SU-DHL-6 (cell line): ENCODE measurements around the gene PARP8.

Experiments
- H2AFZ ChIP-seq: fragments of 200-600 bp; sonication (generic); 2 replicates; pipeline ENCODE4 v1.6.1; 2014; ENCODE audit warnings: low read depth, mild to moderate bottlenecking, moderate library complexity, mixed read lengths, antibody characterized with exemption, low read length; ENCODE audit not compliant: severe bottlenecking
- H3F3A ChIP-seq: fragments of 200-600 bp; shearing (Covaris generic); 2 replicates; pipeline ENCODE4 v1.6.0; 2016; ENCODE audit warnings: antibody characterized with exemption, mild to moderate bottlenecking; ENCODE audit not compliant: insufficient read depth
- H3K27ac ChIP-seq: fragments of 200-600 bp; sonication (generic); 2 replicates; pipeline ENCODE4 v1.5.1; 2016; ENCODE audit warnings: low read depth, mild to moderate bottlenecking, low read length, moderate library complexity, mixed read lengths
- H3K27me3 ChIP-seq: fragments of 200-600 bp; sonication (generic), shearing (Covaris generic); 2 replicates; pipeline ENCODE4 v1.6.0; 2014; ENCODE audit warnings: mild to moderate bottlenecking, low read length
- H3K36me3 ChIP-seq: fragments of 200-600 bp; sonication (generic); 2 replicates; pipeline ENCODE4 v1.6.1; 2014; ENCODE audit warnings: mild to moderate bottlenecking, low read length, mixed read lengths
- H3K4me2 ChIP-seq: fragments of 300-600, 200-600 bp; shearing (Covaris generic), sonication (generic); 2 replicates; pipeline ENCODE4 v1.6.0; 2014; ENCODE audit warnings: low read length, low read depth, mild to moderate bottlenecking; ENCODE audit not compliant: poor library complexity, severe bottlenecking
- H3K4me3 ChIP-seq: fragments of 200-600 bp; sonication (generic); 2 replicates; pipeline ENCODE4 v1.5.1; 2014; ENCODE audit warnings: antibody characterized with exemption, low read length, mild to moderate bottlenecking, mixed read lengths; ENCODE audit not compliant: insufficient read depth, poor library complexity, severe bottlenecking
- H3K79me2 ChIP-seq: fragments of 200-600 bp; sonication (generic); 2 replicates; pipeline ENCODE4 v1.6.1; 2014; ENCODE audit warnings: mild to moderate bottlenecking, low read length, moderate library complexity; ENCODE audit not compliant: insufficient read depth
- H3K9ac ChIP-seq: fragments of 200-600 bp; sonication (generic); 2 replicates; pipeline ENCODE4 v1.7.0; 2014; ENCODE audit warnings: mild to moderate bottlenecking, low read length
- H3K9me2 ChIP-seq: fragments of 200-600 bp; sonication (generic); replicated peaks from 2 replicates; pipeline ENCODE4 v1.6.1; 2014; ENCODE audit warnings: low read length; ENCODE audit not compliant: insufficient read depth
- H3K9me3 ChIP-seq: fragments of 200-600 bp; sonication (generic); 2 replicates; pipeline ENCODE4 v1.6.1; 2014; ENCODE audit warnings: low read length, mixed read lengths; ENCODE audit not compliant: insufficient read depth
- H4K20me1 ChIP-seq: fragments of 200-600 bp; sonication (generic); 2 replicates; pipeline ENCODE4 v1.6.1; 2014; ENCODE audit warnings: low read depth, mild to moderate bottlenecking, antibody characterized with exemption, low read length, moderate library complexity, mixed read lengths
- EZH2phosphoT487 ChIP-seq: fragments of 200-600 bp; sonication (generic), shearing (Covaris generic); conservative IDR thresholded peaks from 2 replicates; pipeline ENCODE4 v1.6.1; 2018; ENCODE audit warnings: mild to moderate bottlenecking, antibody characterized with exemption, low read length, moderate library complexity, mixed read lengths
- TF ChIP-seq, protein P1 (sequence below): fragments of 200-600 bp; sonication (generic); IDR thresholded peaks from one replicate; pipeline ENCODE4 v1.5.1; 2017; ENCODE audit warnings: antibody characterized with exemption, mild to moderate bottlenecking, low read length, moderate library complexity; ENCODE audit not compliant: insufficient read depth, poor library complexity, severe bottlenecking

PARP8 gene

DNA sequence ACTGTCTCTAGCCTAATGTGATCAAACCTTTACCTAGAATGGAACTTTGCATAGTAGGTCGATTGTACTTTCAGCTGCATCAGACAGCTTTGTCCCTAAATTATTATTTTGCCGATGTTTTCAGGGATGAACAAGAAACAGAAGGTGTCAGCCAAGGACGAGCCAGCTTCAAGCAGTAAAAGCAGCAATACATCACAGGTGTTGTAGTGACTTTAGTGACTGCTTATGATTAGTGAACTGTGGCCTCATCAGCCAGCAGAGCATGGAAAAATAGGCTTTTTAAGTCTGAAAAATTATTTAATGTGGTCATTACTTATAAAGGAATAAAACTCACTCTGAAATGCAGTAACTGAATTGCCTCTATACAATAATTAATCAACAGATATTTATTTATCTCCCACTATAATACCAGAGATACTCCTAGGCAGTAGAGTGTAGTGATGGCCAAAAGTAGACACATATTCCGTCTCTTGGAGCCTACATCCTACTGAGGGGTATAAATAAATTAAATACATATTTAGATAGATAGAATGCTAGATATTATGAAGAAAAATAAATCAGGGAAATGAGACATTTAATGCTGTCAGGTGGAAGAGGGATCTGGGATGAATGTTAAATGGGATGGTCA is 166.3 kb downstream of the PARP8 start:
- no peaks in the 10 kb centered on the region for H3K36me3 ChIP-seq
- no peak overlapping the region for H2AFZ ChIP-seq
- H3K27me3 ChIP-seq: no peaks in the 10 kb centered on the region
- H3K9me2 ChIP-seq: no peaks in the 10 kb centered on the region
- H3K9me3 ChIP-seq: no peaks in the 10 kb centered on the region
- H3K27ac ChIP-seq: no peak overlapping the region
- no peaks in the 10 kb centered on the region for H3K79me2 ChIP-seq
- no peak overlapping the region for H3K4me3 ChIP-seq
- no peak overlapping the region for H3K4me2 ChIP-seq
- no peak for TF ChIP-seq EZH2phosphoT487
- TF ChIP-seq, protein P1, sequence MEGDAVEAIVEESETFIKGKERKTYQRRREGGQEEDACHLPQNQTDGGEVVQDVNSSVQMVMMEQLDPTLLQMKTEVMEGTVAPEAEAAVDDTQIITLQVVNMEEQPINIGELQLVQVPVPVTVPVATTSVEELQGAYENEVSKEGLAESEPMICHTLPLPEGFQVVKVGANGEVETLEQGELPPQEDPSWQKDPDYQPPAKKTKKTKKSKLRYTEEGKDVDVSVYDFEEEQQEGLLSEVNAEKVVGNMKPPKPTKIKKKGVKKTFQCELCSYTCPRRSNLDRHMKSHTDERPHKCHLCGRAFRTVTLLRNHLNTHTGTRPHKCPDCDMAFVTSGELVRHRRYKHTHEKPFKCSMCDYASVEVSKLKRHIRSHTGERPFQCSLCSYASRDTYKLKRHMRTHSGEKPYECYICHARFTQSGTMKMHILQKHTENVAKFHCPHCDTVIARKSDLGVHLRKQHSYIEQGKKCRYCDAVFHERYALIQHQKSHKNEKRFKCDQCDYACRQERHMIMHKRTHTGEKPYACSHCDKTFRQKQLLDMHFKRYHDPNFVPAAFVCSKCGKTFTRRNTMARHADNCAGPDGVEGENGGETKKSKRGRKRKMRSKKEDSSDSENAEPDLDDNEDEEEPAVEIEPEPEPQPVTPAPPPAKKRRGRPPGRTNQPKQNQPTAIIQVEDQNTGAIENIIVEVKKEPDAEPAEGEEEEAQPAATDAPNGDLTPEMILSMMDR: no peak
- no peak overlapping the region for H3K9ac ChIP-seq
- no peaks in the 10 kb centered on the region for H4K20me1 ChIP-seq
- H3F3A ChIP-seq: no peaks in the 10 kb centered on the region

DNA sequence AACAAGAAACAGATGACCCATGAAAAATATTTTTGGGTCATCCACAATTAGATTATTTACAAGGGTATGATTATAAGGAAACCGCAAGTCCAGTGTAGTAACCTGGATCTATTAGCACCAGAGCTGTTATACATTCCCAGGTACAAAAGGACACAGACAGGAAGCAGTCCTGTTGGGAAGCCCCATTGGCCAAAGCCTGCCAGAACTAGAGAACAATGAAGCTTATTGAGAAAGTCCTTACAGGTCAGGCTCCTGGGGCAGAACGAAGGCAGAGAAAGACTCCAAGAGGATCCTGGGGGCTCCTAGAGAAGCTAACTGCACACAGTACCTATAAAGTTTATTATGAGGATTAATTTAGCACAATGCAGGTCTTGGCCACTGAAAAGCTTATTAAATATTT is 169.9 kb downstream of the PARP8 start:
- Histone ChIP-seq H3K27ac (no peak overlapping the region), H3K9me2 (no peaks in the 10 kb centered on the region), H3K27me3 (no peaks in the 10 kb centered on the region), H4K20me1 (no peaks in the 10 kb centered on the region), H3K9me3 (no peaks in the 10 kb centered on the region), H3K36me3 (no peaks in the 10 kb centered on the region), H3K9ac (no peak overlapping the region), H2AFZ (no peak overlapping the region), H3F3A (no peaks in the 10 kb centered on the region), H3K4me2 (no peak overlapping the region), H3K4me3 (no peak overlapping the region), H3K79me2 (no peaks in the 10 kb centered on the region)
- TF ChIP-seq, protein P1: no peak
- no peak for TF ChIP-seq EZH2phosphoT487

DNA sequence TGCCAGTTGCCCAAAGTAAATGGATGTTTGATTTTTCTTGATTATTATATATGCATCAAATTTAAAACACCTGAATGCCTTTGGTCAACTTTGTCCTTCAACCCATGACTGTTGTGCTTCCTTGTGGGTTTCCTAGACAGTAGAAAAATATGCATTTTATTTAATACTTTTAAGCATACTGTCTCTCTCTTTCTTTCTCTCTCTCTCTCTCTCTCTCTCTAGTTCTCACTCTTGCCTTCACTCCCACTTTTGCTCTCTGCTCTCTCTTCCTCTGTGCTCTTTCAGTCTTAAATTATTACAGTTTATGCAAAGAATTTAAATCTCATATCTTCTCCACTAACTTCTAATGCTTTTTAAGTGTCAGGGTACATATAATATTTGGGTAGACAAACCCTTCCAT is 173.0 kb downstream of the PARP8 start:
- no peak overlapping the region for H3K9ac ChIP-seq
- no peaks in the 10 kb centered on the region for H3K27me3 ChIP-seq
- no peak overlapping the region for H3K27ac ChIP-seq
- H3K36me3 ChIP-seq: no peaks in the 10 kb centered on the region
- no peak overlapping the region for H2AFZ ChIP-seq
- TF ChIP-seq EZH2phosphoT487: no peak
- TF ChIP-seq, protein P1: no peak
- H3K9me2 ChIP-seq: no peaks in the 10 kb centered on the region
- H3K4me3 ChIP-seq: no peak overlapping the region
- no peaks in the 10 kb centered on the region for H3K79me2 ChIP-seq
- H3K4me2 ChIP-seq: no peak overlapping the region
- no peaks in the 10 kb centered on the region for H3K9me3 ChIP-seq
- H3F3A ChIP-seq: no peaks in the 10 kb centered on the region
- H4K20me1 ChIP-seq: no peaks in the 10 kb centered on the region

DNA sequence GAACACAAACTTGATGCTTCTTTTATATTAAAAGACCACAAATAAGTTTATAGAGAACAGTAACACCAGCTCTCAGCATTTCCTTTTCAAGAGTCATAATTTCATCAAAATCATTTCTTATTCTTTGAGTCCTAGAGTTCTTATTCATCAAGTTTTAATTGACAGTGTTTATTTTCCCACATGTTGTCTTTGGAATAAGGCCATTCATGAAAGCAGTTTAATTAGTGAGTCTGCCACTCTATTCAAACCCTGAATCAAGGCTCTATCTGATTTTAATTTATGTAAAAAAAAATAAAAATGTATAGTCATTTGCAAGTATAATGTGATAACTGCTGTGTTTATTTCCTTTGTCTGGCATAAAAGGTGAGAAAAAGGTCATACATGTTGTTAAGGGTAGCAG is 176.7 kb downstream of the PARP8 start:
- no peak overlapping the region for H3K27ac ChIP-seq
- H3K4me3 ChIP-seq: no peak overlapping the region
- no peaks in the 10 kb centered on the region for H4K20me1 ChIP-seq
- no peak overlapping the region for H2AFZ ChIP-seq
- no peaks in the 10 kb centered on the region for H3K27me3 ChIP-seq
- no peaks in the 10 kb centered on the region for H3K36me3 ChIP-seq
- no peak overlapping the region for H3K4me2 ChIP-seq
- TF ChIP-seq, protein P1: no peak
- no peak for TF ChIP-seq EZH2phosphoT487
- no peaks in the 10 kb centered on the region for H3K79me2 ChIP-seq
- no peaks in the 10 kb centered on the region for H3K9me3 ChIP-seq
- H3K9me2 ChIP-seq: no peaks in the 10 kb centered on the region
- no peak overlapping the region for H3K9ac ChIP-seq
- no peaks in the 10 kb centered on the region for H3F3A ChIP-seq
